ENCODE data around the gene DDX4. TPM values are rescaled to one million over a fixed set of nuclear protein-coding genes. Genes with fewer than 3 reads are reported as not detected.

DDX4 gene
- not detected for total RNA-seq
- under 1 TPM in 1 of 2 donors, not detected in 1; 0.03 TPM for polyA plus RNA-seq
- long read RNA-seq, donor 1, result 0 reads
- long read RNA-seq, donor 2, result 0 reads
- long read RNA-seq, donor 3, result 0 reads
- long read RNA-seq, donor 4, result 0 reads
- long read RNA-seq, donor 5, result 0 reads

GRCh38 chr5:55737793-55738192 lies at the start of gene DDX4:
DDX4 (plus strand) TSS chr5:55738061; CDS start chr5:55738964, 903 bp downstream.
- no peaks in the 10 kb centered on the region for H3K4me1 ChIP-seq (ENCODE audit: control insufficient read depth in 5 of 5, insufficient read depth in 5 of 5, low read length in 5 of 5)
- H3K9ac ChIP-seq (ENCODE audit: insufficient read depth in 1 of 2, low read length in 2 of 2), result no peak within 1 kb of the TSS
- ATAC-seq (ENCODE audit: insufficient read depth, low FRiP score) (no peak), DNase-seq (no peak)
- H3K9me3 ChIP-seq (ENCODE audit: control insufficient read depth in 4 of 4, insufficient read depth in 3 of 4, low read length in 3 of 4), result peaks cover 0 to 6% (median 0%) of the 10 kb centered on the region in 4 donors
- no peak within 1 kb of the TSS for H3K4me3 ChIP-seq
- 96 to 97% methylated on average over 31 of the region's 31 CpGs for WGBS, 2 donors
- no peaks in the 10 kb centered on the region for H3K27me3 ChIP-seq (ENCODE audit: control insufficient read depth in 3 of 3, insufficient read depth in 3 of 3, low read length in 2 of 3)
- no peak for TF ChIP-seq CTCF (IDR thresholded peaks at IDR 0.05; ENCODE audit: control extremely low read depth, extremely low read depth)
- H3K27ac ChIP-seq (ENCODE audit: low read depth in 1 of 2, low read length in 1 of 2), result no peak within 1 kb of the TSS
- no peaks in the 10 kb centered on the region for H3K36me3 ChIP-seq (ENCODE audit: control insufficient read depth in 4 of 4, insufficient read depth in 4 of 4, low read length in 4 of 4)

- H3K4me3 ChIP-seq, result no peak overlapping the region
- peaks cover 0 to 24% (median 10%) of the 10 kb centered on the region in 5 donors for H3K4me1 ChIP-seq (ENCODE audit: control insufficient read depth in 5 of 5, insufficient read depth in 5 of 5, low read length in 5 of 5)
- peak; percentile 45 for TF ChIP-seq CTCF (IDR thresholded peaks at IDR 0.05; ENCODE audit: control extremely low read depth, extremely low read depth)
- H3K27ac ChIP-seq (ENCODE audit: low read depth in 1 of 2, low read length in 1 of 2), result peak overlapping the region in 1 of 2 donors; percentile 60
- H3K9me3 ChIP-seq (ENCODE audit: control insufficient read depth in 4 of 4, insufficient read depth in 3 of 4, low read length in 3 of 4), result no peaks in the 10 kb centered on the region
- WGBS, 2 donors, result 34 to 56% methylated on average over 2 of the region's 2 CpGs
- peak overlapping the region in 1 of 2 donors; percentile 47 for H3K9ac ChIP-seq (ENCODE audit: insufficient read depth in 1 of 2, low read length in 2 of 2)
- peak in 2 of 3 donors; percentile 81 to 84 for DNase-seq
- peaks cover 0 to 2% (median 0%) of the 10 kb centered on the region in 4 donors for H3K36me3 ChIP-seq (ENCODE audit: control insufficient read depth in 4 of 4, insufficient read depth in 4 of 4, low read length in 4 of 4)
- peak; percentile 27 for ATAC-seq (ENCODE audit: insufficient read depth, low FRiP score)
- H3K27me3 ChIP-seq (ENCODE audit: control insufficient read depth in 3 of 3, insufficient read depth in 3 of 3, low read length in 2 of 3), result no peaks in the 10 kb centered on the region
Measured at GRCh38 chr5:55691265-55692105, 46.4 kb upstream of the DDX4 start.

GRCh38 chr5:55692106-55692417 lies 45.8 kb upstream of the DDX4 start:
- no peak overlapping the region for H3K27ac ChIP-seq (ENCODE audit: low read depth in 1 of 2, low read length in 1 of 2)
- ATAC-seq (ENCODE audit: insufficient read depth, low FRiP score), result no peak
- H3K36me3 ChIP-seq (ENCODE audit: control insufficient read depth in 4 of 4, insufficient read depth in 4 of 4, low read length in 4 of 4), result peaks cover 0 to 2% (median 0%) of the 10 kb centered on the region in 4 donors
- H3K4me1 ChIP-seq (ENCODE audit: control insufficient read depth in 5 of 5, insufficient read depth in 5 of 5, low read length in 5 of 5), result peaks cover 0 to 24% (median 10%) of the 10 kb centered on the region in 5 donors
- no peaks in the 10 kb centered on the region for H3K9me3 ChIP-seq (ENCODE audit: control insufficient read depth in 4 of 4, insufficient read depth in 3 of 4, low read length in 3 of 4)
- no peaks in the 10 kb centered on the region for H3K27me3 ChIP-seq (ENCODE audit: control insufficient read depth in 3 of 3, insufficient read depth in 3 of 3, low read length in 2 of 3)
- no peak for TF ChIP-seq CTCF (IDR thresholded peaks at IDR 0.05; ENCODE audit: control extremely low read depth, extremely low read depth)
- DNase-seq, result no peak
- no peak overlapping the region for H3K9ac ChIP-seq (ENCODE audit: insufficient read depth in 1 of 2, low read length in 2 of 2)
- 80 to 88% methylated on average over 2 of the region's 2 CpGs for WGBS, 2 donors
- H3K4me3 ChIP-seq, result no peak overlapping the region
